GM18519 (cell line): Measurements from ENCODE around the gene CKB.

Source experiments
- ATAC-seq: cut with Tn5 transposase; IDR thresholded peaks from one replicate; pipeline ENCODE4 v1.9.1; 2021; ENCODE audit warnings: mild to moderate bottlenecking, moderate library complexity; ENCODE audit not compliant: unreplicated experiment, low FRiP score

Gene CKB

DNA sequence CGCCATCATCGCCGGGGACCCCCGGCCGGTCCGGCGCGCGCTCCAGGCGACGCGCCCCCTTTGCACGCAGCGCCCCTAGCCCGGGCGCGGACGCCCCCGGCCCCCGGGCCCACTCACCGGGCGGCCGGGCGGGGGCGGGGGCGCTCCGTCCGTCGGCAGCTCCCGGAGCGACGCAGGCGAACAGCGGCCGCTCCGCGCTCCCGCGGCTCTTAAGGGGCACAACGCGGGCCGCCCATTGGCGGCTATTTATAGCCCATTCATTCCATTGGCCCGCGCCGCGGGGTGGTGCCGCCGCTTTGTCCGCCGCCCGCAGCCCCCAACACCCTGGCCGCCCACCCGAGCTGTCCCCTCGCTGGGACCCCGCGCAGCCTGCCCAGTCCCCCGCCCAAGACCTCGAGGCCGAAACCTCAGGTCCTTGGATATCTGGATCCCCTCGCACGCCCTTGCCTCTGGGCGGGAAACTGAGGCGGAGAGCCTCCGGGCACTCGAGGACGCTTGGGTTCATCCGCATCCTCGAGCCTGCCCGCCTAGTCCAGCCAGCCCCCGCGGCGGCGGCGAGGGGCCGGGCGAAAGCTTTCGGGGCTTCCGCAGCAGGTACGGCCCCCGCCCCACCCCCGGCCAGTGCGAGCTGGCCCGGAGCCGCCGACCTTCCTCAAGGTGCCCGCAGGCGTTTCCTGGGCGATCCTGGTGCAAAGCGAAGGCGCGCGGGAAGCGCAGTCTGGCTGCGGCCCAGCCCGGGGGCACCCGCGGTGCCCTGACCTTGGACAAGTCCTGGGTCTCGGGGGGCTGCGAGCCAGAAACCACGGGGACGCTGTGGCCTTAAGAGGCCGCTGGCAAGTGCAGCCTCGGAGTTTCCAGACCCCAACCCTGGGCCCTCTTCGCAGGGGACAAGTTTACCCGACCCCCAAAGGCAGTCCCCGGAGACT, at the start of gene CKB:
CKB (minus strand) TSS at position 182 of the 926 bp plus-strand sequence. CDS start 337 bp downstream, outside the sequence.
- ATAC-seq = no peak

DNA sequence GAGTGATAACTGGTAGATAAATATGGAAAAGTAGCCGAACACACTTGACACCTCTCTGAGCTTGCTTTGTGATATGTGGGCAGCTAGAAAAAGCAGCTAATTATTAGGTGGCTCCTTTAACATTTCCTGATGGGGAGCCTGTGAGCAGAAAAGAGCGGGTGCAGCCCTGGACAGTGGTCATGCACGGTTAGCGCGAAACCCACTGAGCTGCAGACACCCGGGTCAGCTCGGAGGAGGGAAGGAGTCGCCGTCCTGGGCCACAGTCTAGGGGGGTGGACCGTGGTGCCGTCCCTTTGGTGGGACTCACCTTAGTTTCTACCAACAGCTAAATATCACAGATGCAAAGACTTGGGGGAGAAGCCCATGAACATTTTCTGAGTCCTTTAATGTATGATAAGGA, 46.8 kb upstream of the CKB start:
- ATAC-seq = no peak

DNA sequence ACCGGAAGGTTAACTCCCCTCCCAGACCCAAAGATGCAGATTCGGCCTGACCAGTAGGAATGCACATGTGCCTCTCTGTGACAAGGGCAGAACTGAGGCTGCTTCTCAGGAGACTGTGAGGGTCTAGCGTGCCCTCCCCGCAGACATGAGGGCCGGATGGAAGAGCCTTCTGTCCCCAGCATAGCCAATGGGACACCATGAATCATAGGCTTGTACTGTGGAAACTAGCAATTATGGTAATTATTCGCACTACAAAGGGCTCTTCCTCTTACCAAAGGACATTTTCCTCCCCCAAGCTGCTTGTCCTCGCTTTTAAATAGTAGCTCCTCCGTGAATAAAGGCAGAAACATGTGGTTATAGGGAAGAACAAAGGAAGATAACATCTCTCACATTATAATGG, 46.3 kb upstream of the CKB start:
- no peak for ATAC-seq

- ATAC-seq = no peak
Observed at GRCh38 chr14:103563844-103564505, 41.3 kb upstream of the CKB start.

DNA sequence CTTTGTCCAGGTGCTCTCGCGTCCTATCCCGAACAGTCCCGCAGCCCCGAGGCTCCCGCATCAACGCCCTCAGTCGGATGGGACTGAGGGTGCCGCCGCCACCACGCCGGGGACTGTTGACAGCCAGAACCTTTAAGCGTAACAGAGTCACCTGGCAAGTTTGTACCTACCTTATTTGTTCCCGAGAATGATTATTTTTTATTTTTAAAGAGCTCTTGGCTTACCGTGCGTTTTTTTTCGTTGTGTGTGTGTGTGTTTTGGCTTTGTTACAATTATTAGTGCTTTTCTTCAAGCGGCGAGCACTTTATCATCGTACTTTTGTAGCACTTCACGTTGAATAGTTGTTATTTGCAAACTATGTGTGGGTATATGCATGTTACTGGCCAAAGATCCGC, 40.6 kb upstream of the CKB start:
- ATAC-seq = no peak

- peak; percentile 60 for ATAC-seq
Observed at GRCh38 chr14:103562429-103563225, 40.0 kb upstream of the CKB start, which contains the start of the genes BAG5 and COA8. Gene BAG5 (minus strand): TSS chr14:103562657. CDS start chr14:103561164, 1,493 bp downstream. Gene COA8 (plus strand): TSS chr14:103562960. CDS start chr14:103563002, 42 bp downstream.

GRCh38 chr14:103562179-103562428, 39.5 kb upstream of the CKB start:
- no peak for ATAC-seq

- ATAC-seq = no peak
Observed at GRCh38 chr14:103561381-103562178, 39.0 kb upstream of the CKB start.

DNA sequence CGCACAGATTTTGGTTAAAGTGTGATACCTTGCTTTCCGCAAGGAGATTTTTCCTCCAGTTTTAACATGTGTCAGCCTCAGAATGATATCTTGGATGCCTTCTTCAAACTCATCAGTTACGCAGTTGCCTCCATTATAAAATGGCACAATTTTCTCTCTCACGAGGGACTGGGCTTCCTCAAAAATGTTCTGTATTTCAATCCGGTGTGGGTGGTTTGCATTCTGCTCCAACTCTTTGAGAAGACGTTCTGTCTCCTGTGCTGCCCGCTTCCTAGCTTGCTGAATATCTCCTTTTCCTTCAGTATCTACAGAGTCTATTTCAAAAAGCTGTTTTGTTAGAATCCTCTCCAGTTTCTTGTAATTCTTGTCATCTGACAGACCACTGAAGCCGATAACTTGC, 38.1 kb upstream of the CKB start:
- ATAC-seq = no peak

GRCh38 chr14:103559766-103560165, 37.1 kb upstream of the CKB start:
- ATAC-seq = no peak

DNA sequence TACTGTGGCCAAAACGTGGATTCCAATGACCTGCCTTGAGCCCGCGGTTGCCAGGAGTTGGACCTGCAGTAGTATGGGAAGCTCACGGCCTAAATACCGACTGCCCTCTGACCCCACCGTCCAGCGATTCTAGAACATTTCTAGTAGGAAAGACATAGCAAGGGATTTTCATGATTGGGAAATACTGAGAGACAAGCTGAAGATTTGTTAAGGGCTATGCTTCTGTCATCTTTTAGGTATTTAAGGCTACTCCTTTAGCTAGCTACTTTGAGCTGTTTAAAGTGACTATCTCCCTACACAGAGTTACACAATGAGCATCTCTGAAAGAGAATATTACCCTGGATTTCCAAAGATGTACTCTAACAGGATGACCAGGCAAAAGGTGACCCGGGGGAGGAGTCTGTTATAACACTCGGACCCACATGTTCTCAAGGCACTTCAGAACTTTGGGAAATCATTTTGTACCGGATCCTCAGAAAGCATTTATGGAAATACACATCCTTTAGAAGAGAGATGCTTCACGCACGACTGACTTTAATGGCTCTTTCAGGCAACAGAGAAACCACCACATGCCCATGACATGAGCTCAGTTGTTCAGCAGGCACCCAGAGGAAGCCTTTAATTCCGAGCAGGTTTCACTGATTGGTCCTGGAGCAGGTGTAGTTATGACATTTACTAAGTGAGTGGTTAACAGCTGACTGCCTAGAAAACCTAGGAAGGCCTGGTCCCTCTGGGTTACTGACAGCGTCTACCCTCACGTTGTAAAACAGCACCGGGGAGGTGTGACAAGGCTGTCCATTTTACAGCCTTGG, 35.6 kb upstream of the CKB start:
- ATAC-seq = no peak

GRCh38 chr14:103556946-103557758, 34.5 kb upstream of the CKB start:
- ATAC-seq = no peak

- ATAC-seq = no peak
Observed at GRCh38 chr14:103555559-103556337, 33.1 kb upstream of the CKB start.

- no peak for ATAC-seq
Observed at GRCh38 chr14:103552846-103553210, 30.2 kb upstream of the CKB start.

DNA sequence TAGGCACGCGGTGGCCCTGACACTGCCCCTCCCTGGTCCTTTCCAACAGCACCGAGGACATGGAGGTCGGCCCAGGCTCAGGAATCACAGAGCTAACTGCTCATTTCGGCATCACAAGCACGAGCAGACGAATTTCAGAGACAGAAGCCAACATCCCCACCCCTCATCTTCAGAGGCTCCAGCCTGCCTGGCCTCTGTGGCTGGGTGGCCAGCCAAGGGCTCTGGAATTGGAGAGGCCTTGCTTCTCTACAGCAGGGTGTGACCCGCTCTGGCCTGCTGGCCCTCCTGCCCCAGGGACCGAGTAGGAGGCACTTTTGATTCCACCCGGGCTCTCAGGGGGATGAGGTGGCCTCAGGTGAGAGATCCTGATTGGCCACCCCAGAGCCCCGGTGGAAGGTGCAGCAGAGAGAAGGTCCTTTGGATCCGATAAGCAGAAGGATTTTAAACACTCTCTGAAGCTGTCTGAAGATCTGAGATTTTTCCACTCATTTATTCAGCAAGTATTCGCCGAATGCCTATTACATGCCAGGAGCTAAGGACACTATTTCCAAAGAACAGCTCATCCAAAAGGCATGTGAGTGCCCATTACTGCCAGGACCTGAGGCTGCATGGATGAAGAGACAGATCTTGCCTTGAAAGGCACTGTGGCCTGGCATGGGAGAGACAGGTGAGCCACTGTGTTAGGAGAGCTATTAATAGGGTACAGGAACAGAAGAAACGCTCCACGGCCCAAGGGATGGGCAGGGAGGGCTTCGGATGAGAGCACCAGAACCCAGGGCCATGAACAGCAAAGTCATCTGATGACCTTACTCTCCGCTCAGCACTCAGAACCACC, 29.6 kb upstream of the CKB start:
- ATAC-seq = no peak

DNA sequence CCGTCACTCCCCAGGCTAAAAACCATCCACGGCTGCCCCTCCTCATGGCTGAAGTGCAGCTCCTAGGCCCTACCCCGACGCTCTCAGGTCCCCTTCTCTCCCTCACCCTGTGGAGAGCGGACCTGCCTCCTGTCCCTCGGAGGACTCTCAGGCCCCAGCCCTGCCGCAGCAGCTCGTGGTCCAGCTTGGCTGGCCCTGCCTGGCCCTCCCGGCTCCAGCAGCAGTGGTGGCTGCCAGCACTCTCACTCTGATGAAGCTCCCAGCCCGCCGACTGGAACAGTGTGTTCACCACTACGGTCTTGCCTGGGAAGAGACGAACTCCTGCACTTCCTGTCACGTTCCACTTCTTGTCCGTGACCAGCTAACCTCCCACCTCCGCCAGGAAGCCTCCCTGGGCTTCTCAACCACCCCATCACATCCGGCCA, 28.7 kb upstream of the CKB start:
- no peak for ATAC-seq
